OCI-LY1 (cell line): Measurements from ENCODE around the gene SLC27A5.
A peak's percentile ranks its signal among the peaks of the same experiment; 100 is the strongest.

Experiments used
- H2AFZ ChIP-seq: fragments of 200-600 bp; sonication (generic), shearing (Covaris generic); 2 replicates; pipeline ENCODE4 v1.6.0; 2014; ENCODE audit warnings: antibody characterized with exemption, mild to moderate bottlenecking, low read length
- H3F3A ChIP-seq: fragments of 200-600 bp; sonication (generic), shearing (Covaris generic); 2 replicates; pipeline ENCODE4 v1.6.0; 2014; ENCODE audit warnings: mild to moderate bottlenecking, antibody characterized with exemption, low read length, moderate library complexity; ENCODE audit not compliant: insufficient read depth
- H3K27ac ChIP-seq: fragments of 200-600 bp; sonication (generic); 2 replicates; pipeline ENCODE4 v1.5.1; 2014; ENCODE audit warnings: low read length, mixed run types, mild to moderate bottlenecking, low read depth; ENCODE audit not compliant: poor library complexity, severe bottlenecking
- H3K27me3 ChIP-seq: fragments of 200-600 bp; sonication (generic); 2 replicates; pipeline ENCODE4 v1.6.0; 2014; ENCODE audit warnings: antibody characterized with exemption, mild to moderate bottlenecking, low read length, moderate library complexity; ENCODE audit not compliant: insufficient read depth
- H3K36me3 ChIP-seq: fragments of 200-600 bp; sonication (generic); 2 replicates; pipeline ENCODE4 v1.6.1; 2014; ENCODE audit warnings: mild to moderate bottlenecking, antibody characterized with exemption, low read length, moderate library complexity, mixed read lengths; ENCODE audit not compliant: insufficient read depth
- H3K4me1 ChIP-seq: fragments of 200-600 bp; sonication (generic); 2 replicates; pipeline ENCODE4 v1.5.1; 2014; ENCODE audit warnings: mild to moderate bottlenecking, low read length, moderate library complexity; ENCODE audit not compliant: insufficient read depth, severe bottlenecking
- H3K4me2 ChIP-seq: fragments of 200-600 bp; sonication (generic), shearing (Covaris generic); 2 replicates; pipeline ENCODE4 v1.6.1; 2014; ENCODE audit warnings: low read length
- H3K4me3 ChIP-seq: fragments of 200-600 bp; sonication (generic); 2 replicates; pipeline ENCODE4 v1.5.1; 2014; ENCODE audit warnings: low read length, low read depth, mild to moderate bottlenecking, mixed read lengths; ENCODE audit not compliant: poor library complexity, severe bottlenecking
- H3K79me2 ChIP-seq: fragments of 200-600 bp; shearing (Covaris generic); 2 replicates; pipeline ENCODE4 v1.6.1; 2016; ENCODE audit warnings: mixed run types, low read length, mixed read lengths; ENCODE audit not compliant: insufficient read depth
- H3K9ac ChIP-seq: fragments of 200-600 bp; sonication (generic), shearing (Covaris generic); 2 replicates; pipeline ENCODE4 v1.6.1; 2014; ENCODE audit warnings: mild to moderate bottlenecking, low read length, mixed read lengths
- H3K9me2 ChIP-seq: fragments of 200-600 bp; sonication (generic), shearing (Covaris generic); 2 replicates; pipeline ENCODE4 v1.6.1; 2014; ENCODE audit warnings: low read depth, mild to moderate bottlenecking, low read length, mixed read lengths
- H3K9me3 ChIP-seq: fragments of 200-600 bp; shearing (Covaris generic); 2 replicates; pipeline ENCODE4 v1.6.1; 2014; ENCODE audit warnings: low read length, mixed read lengths
- H4K20me1 ChIP-seq: fragments of 200-600 bp; sonication (generic), shearing (Covaris generic); 2 replicates; pipeline ENCODE4 v1.6.0; 2016; ENCODE audit warnings: mild to moderate bottlenecking, low read length; ENCODE audit not compliant: insufficient read depth
- EZH2 ChIP-seq: fragments of 200-600 bp; sonication (generic), shearing (Covaris generic); IDR thresholded peaks from 2 replicates; pipeline ENCODE4 v1.8.0; 2017; ENCODE audit warnings: borderline replicate concordance, mixed run types, mild to moderate bottlenecking, antibody characterized with exemption, low read length, moderate library complexity, mixed read lengths
- TF ChIP-seq, protein P1 (sequence below): fragments of 200-600 bp; sonication (generic), shearing (Covaris generic); IDR thresholded peaks from 2 replicates; pipeline ENCODE4 v1.5.1; 2017; ENCODE audit warnings: mild to moderate bottlenecking, antibody characterized with exemption, low read length, moderate library complexity, mixed read lengths

The SLC27A5 gene

GRCh38 chr19:58511353-58512208 lies at the start of gene SLC27A5:
TSS of gene SLC27A5 (minus strand) at chr19:58511992. CDS start at chr19:58511955, 37 bp downstream.
- Histone ChIP-seq H3K36me3 (peaks cover 6% of the 10 kb centered on the region), H3K4me3 (no peak within 1 kb of the TSS), H3K4me1 (peaks cover 31% of the 10 kb centered on the region), H2AFZ (no peak within 1 kb of the TSS), H3K9me3 (no peaks in the 10 kb centered on the region), H3K27ac (no peak within 1 kb of the TSS), H3K9ac (no peak within 1 kb of the TSS), H3K9me2 (no peaks in the 10 kb centered on the region), H4K20me1 (no peaks in the 10 kb centered on the region), H3K4me2 (no peak within 1 kb of the TSS), H3K27me3 (no peaks in the 10 kb centered on the region), H3K79me2 (peaks cover 5% of the 10 kb centered on the region; the same call in 1 of the 2 replicates), H3F3A (no peaks in the 10 kb centered on the region)
- TF ChIP-seq, protein P1, sequence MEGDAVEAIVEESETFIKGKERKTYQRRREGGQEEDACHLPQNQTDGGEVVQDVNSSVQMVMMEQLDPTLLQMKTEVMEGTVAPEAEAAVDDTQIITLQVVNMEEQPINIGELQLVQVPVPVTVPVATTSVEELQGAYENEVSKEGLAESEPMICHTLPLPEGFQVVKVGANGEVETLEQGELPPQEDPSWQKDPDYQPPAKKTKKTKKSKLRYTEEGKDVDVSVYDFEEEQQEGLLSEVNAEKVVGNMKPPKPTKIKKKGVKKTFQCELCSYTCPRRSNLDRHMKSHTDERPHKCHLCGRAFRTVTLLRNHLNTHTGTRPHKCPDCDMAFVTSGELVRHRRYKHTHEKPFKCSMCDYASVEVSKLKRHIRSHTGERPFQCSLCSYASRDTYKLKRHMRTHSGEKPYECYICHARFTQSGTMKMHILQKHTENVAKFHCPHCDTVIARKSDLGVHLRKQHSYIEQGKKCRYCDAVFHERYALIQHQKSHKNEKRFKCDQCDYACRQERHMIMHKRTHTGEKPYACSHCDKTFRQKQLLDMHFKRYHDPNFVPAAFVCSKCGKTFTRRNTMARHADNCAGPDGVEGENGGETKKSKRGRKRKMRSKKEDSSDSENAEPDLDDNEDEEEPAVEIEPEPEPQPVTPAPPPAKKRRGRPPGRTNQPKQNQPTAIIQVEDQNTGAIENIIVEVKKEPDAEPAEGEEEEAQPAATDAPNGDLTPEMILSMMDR, result no peak
- no peak for TF ChIP-seq EZH2

DNA sequence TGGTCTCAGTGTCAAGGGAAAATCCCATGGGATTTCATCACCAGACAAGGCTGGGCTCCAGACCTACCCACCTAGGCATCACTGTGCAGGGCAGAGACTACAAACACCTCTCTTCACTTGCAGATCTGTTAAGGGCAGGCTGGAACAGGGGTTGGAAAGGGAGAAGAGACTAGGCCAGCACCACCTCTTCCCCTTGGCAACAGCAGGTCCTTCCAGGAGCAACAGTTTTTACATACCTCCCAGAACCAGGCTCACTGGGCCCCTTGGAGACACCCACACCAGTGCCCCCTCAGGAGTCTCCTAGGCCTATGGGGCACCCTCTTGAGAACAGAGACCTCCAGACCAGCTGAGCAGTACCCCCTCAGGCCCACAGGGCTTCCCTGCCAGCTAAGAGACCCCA lies 49.1 kb upstream of the SLC27A5 start:
- no peak overlapping the region; the same call in 1 of the 2 replicates for H3K9ac ChIP-seq
- no peaks in the 10 kb centered on the region for H3K9me2 ChIP-seq
- H3F3A ChIP-seq, result peaks cover 18% of the 10 kb centered on the region
- H3K4me1 ChIP-seq, result peaks cover 60% of the 10 kb centered on the region
- TF ChIP-seq, protein P1, result no peak
- no peak for TF ChIP-seq EZH2
- no peak overlapping the region for H3K4me2 ChIP-seq
- no peak overlapping the region for H2AFZ ChIP-seq
- peaks cover 14% of the 10 kb centered on the region; the same call in 1 of the 2 replicates for H3K36me3 ChIP-seq
- H3K27me3 ChIP-seq, result no peaks in the 10 kb centered on the region
- no peak overlapping the region for H3K4me3 ChIP-seq
- H3K79me2 ChIP-seq, result peaks cover 19% of the 10 kb centered on the region
- peak overlapping the region; percentile 99 for H3K27ac ChIP-seq
- H4K20me1 ChIP-seq, result no peaks in the 10 kb centered on the region
- H3K9me3 ChIP-seq, result no peaks in the 10 kb centered on the region

- H3K4me1 ChIP-seq, result peaks cover 67% of the 10 kb centered on the region
- H2AFZ ChIP-seq, result no peak overlapping the region
- peaks cover 20% of the 10 kb centered on the region; the same call in 1 of the 2 replicates for H3K36me3 ChIP-seq
- H3K9ac ChIP-seq, result peak overlapping the region; percentile 99
- no peaks in the 10 kb centered on the region for H3K9me3 ChIP-seq
- TF ChIP-seq, protein P1, result no peak
- TF ChIP-seq EZH2, result no peak
- H3K4me2 ChIP-seq, result peak overlapping the region; percentile 96
- peaks cover 19% of the 10 kb centered on the region for H3K79me2 ChIP-seq
- no peaks in the 10 kb centered on the region for H4K20me1 ChIP-seq
- H3K9me2 ChIP-seq, result no peaks in the 10 kb centered on the region
- H3K27me3 ChIP-seq, result no peaks in the 10 kb centered on the region
- H3K4me3 ChIP-seq, result peak overlapping the region; percentile 91
- peaks cover 18% of the 10 kb centered on the region for H3F3A ChIP-seq
- H3K27ac ChIP-seq, result peak overlapping the region; percentile 99
These were observed 48.5 kb upstream of the SLC27A5 start for GRCh38 chr19:58560007-58560887.
